ENCODE results near the gene KCP. TPM values are rescaled to one million over a fixed set of nuclear protein-coding genes. Genes with fewer than 3 reads are reported as not detected.

KCP gene
- total RNA-seq, 1 experiment from 2014 or later = 5.3 TPM

GRCh38 chr7:128894101-128894440 lies 16.4 kb downstream of the KCP start:
- Mint-ChIP-seq H3K27ac (no peak overlapping the region), H3K27me3 (ENCODE audit: low read depth) (peaks cover 11% of the 10 kb centered on the region), H3K4me1 (peaks cover 3 to 5% of the 10 kb centered on the region in 2 experiments; a peak in 2 of 4 replicates), H3K36me3 (ENCODE audit: insufficient read depth in 1 of 3, low read depth in 3 of 3) (peaks cover 6% of the 10 kb centered on the region in 3 experiments), H3K4me3 (no peak overlapping the region), H3K9me3 (peaks cover 3 to 4% of the 10 kb centered on the region in 2 experiments)
- Histone ChIP-seq H3K27me3 (ENCODE audit: insufficient read depth, low read length) (no peaks in the 10 kb centered on the region), H3K4me2 (ENCODE audit: insufficient read depth, insufficient read length, low read length) (no peak overlapping the region), H3K14ac (ENCODE audit: insufficient read depth, low read length) (no peak overlapping the region), H2BK120ac (ENCODE audit: low read depth, low read length, poor library complexity, severe bottlenecking) (no peak overlapping the region), H3K23me2 (ENCODE audit: insufficient read length, low read depth, low read length, poor library complexity, severe bottlenecking) (peaks cover 9% of the 10 kb centered on the region), H3K9me3 (ENCODE audit: control insufficient read depth, low read depth, low read length) (no peaks in the 10 kb centered on the region), H4K91ac (ENCODE audit: insufficient read length, low read depth, low read length) (no peak overlapping the region), H4K20me1 (ENCODE audit: control insufficient read depth, insufficient read depth, insufficient read length) (no peaks in the 10 kb centered on the region), H2AK5ac (ENCODE audit: insufficient read length, low read length) (no peak overlapping the region), H2BK12ac (ENCODE audit: insufficient read length, low read depth, low read length) (no peak overlapping the region), H2BK20ac (ENCODE audit: low read depth, low read length, poor library complexity, severe bottlenecking) (no peak overlapping the region), H2AFZ (ENCODE audit: low read length) (no peak overlapping the region), H3K27ac (ENCODE audit: insufficient read length, low read depth, low read length) (no peak overlapping the region), H4K5ac (ENCODE audit: insufficient read length, low read depth, low read length) (no peak overlapping the region), H3K18ac (ENCODE audit: insufficient read length, low read depth, low read length) (no peak overlapping the region), H3K23ac (ENCODE audit: insufficient read length, low read depth, low read length) (no peak overlapping the region), H3K4ac (ENCODE audit: low read depth, low read length) (no peak overlapping the region), H3T11ph (ENCODE audit: low read length) (no peak overlapping the region), H2BK5ac (ENCODE audit: insufficient read length, low read length) (no peak overlapping the region), H4K8ac (replicated peaks; ENCODE audit: insufficient read length, low read depth, low read length) (no peak overlapping the region), H3K4me1 (ENCODE audit: insufficient read depth, low read length) (no peaks in the 10 kb centered on the region), H3K79me2 (ENCODE audit: insufficient read depth, low read length) (no peaks in the 10 kb centered on the region), H3K56ac (ENCODE audit: insufficient read length, low read depth, low read length) (no peak overlapping the region), H3K9ac (ENCODE audit: extremely low read depth, insufficient read length, low read length) (no peak overlapping the region), H2BK15ac (ENCODE audit: low read depth, low read length) (no peak overlapping the region), H3K79me1 (ENCODE audit: insufficient read depth, low read depth, low read length, poor library complexity, severe bottlenecking) (no peaks in the 10 kb centered on the region)
- no peak for DNase-seq
- no CpG with 5 or more reads among the region's 6 CpGs for WGBS (ENCODE audit: extremely low coverage, insufficient read length, low lambda C conversion rate)
- TF ChIP-seq, protein P1, sequence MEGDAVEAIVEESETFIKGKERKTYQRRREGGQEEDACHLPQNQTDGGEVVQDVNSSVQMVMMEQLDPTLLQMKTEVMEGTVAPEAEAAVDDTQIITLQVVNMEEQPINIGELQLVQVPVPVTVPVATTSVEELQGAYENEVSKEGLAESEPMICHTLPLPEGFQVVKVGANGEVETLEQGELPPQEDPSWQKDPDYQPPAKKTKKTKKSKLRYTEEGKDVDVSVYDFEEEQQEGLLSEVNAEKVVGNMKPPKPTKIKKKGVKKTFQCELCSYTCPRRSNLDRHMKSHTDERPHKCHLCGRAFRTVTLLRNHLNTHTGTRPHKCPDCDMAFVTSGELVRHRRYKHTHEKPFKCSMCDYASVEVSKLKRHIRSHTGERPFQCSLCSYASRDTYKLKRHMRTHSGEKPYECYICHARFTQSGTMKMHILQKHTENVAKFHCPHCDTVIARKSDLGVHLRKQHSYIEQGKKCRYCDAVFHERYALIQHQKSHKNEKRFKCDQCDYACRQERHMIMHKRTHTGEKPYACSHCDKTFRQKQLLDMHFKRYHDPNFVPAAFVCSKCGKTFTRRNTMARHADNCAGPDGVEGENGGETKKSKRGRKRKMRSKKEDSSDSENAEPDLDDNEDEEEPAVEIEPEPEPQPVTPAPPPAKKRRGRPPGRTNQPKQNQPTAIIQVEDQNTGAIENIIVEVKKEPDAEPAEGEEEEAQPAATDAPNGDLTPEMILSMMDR (conservative IDR thresholded peaks at IDR 0.05) = no peak
